ENCODE results near the gene PTPRM. TPM values are rescaled to one million over a fixed set of nuclear protein-coding genes. Genes with fewer than 3 reads are reported as not detected.
A peak's percentile ranks its signal among the peaks of the same experiment; 100 is the strongest.

PTPRM gene
- total and polyA plus RNA-seq, 12 donors: 31.7 to 116 (median 61.2) TPM

- Histone ChIP-seq H3K27me3 (no peaks in the 10 kb centered on the region), H3K27ac (no peak overlapping the region), H3K9me3 (replicated peaks in 1 of 3) (no peaks in the 10 kb centered on the region), H3K36me3 (replicated peaks in 1 of 2) (no peaks in the 10 kb centered on the region), H3K4me3 (no peak overlapping the region), H3K4me1 (replicated peaks in 1 of 2) (peaks cover 6 to 8% of the 10 kb centered on the region in 2 donors)
- WGBS, 4 donors: 93 to 97% (median 95%) methylated on average over 6 of the region's 6 CpGs
- DNase-seq: no peak
- TF ChIP-seq CTCF (IDR thresholded peaks at IDR 0.05): no peak
- no peak for TF ChIP-seq POLR2A (IDR thresholded peaks at IDR 0.05)
- intact Hi-C loops (cut with DNase I): no loop called here
Observed at GRCh38 chr18:7624697-7625096, 57.6 kb downstream of the PTPRM start.

- Histone ChIP-seq H3K27ac (peak overlapping the region in 1 of 5 donors; percentile 13), H3K9me3 (replicated peaks in 1 of 3) (no peaks in the 10 kb centered on the region), H3K27me3 (no peaks in the 10 kb centered on the region), H3K36me3 (replicated peaks in 1 of 2) (no peaks in the 10 kb centered on the region), H3K4me3 (no peak overlapping the region), H3K4me1 (replicated peaks in 1 of 2) (peaks cover 6 to 8% of the 10 kb centered on the region in 2 donors)
- no peak for DNase-seq
- WGBS, 4 donors: 70 to 87% (median 77%) methylated on average over 4 of the region's 4 CpGs
- intact Hi-C loops (cut with DNase I): no loop called here
- TF ChIP-seq POLR2A (IDR thresholded peaks at IDR 0.05) (no peak), CTCF (IDR thresholded peaks at IDR 0.05) (no peak)
Observed at GRCh38 chr18:7626175-7626921, 59.2 kb downstream of the PTPRM start.

- H3K4me1 ChIP-seq (replicated peaks in 1 of 2): peaks cover 6 to 8% of the 10 kb centered on the region in 2 donors
- H3K9me3 ChIP-seq (replicated peaks in 1 of 3): no peaks in the 10 kb centered on the region
- no peak overlapping the region for H3K4me3 ChIP-seq
- WGBS, 4 donors: 56 to 64% (median 60%) methylated on average over 5 of the region's 5 CpGs
- H3K27ac ChIP-seq: peak overlapping the region in 1 of 5 donors; percentile 13
- H3K36me3 ChIP-seq (replicated peaks in 1 of 2): no peaks in the 10 kb centered on the region
- peak in 4 of 7 donors; percentile 10 to 58 (median 25) for DNase-seq
- no peak for TF ChIP-seq CTCF (IDR thresholded peaks at IDR 0.05)
- no peak for TF ChIP-seq POLR2A (IDR thresholded peaks at IDR 0.05)
- no peaks in the 10 kb centered on the region for H3K27me3 ChIP-seq
- intact Hi-C loops (cut with DNase I): no loop called here
Observed at GRCh38 chr18:7626922-7627440, 59.9 kb downstream of the PTPRM start.

GRCh38 chr18:7629416-7629815 lies 62.3 kb downstream of the PTPRM start:
- Histone ChIP-seq H3K4me1 (replicated peaks in 1 of 2) (peaks cover 6 to 8% of the 10 kb centered on the region in 2 donors), H3K9me3 (replicated peaks in 1 of 3) (no peaks in the 10 kb centered on the region), H3K27ac (no peak overlapping the region), H3K36me3 (replicated peaks in 1 of 2) (no peaks in the 10 kb centered on the region), H3K4me3 (no peak overlapping the region), H3K27me3 (no peaks in the 10 kb centered on the region)
- TF ChIP-seq POLR2A (IDR thresholded peaks at IDR 0.05): no peak
- TF ChIP-seq CTCF (IDR thresholded peaks at IDR 0.05): no peak
- no peak for DNase-seq
- intact Hi-C loops (cut with DNase I): no loop called here
